ENCODE results near the gene C20orf96.

The C20orf96 gene

DNA sequence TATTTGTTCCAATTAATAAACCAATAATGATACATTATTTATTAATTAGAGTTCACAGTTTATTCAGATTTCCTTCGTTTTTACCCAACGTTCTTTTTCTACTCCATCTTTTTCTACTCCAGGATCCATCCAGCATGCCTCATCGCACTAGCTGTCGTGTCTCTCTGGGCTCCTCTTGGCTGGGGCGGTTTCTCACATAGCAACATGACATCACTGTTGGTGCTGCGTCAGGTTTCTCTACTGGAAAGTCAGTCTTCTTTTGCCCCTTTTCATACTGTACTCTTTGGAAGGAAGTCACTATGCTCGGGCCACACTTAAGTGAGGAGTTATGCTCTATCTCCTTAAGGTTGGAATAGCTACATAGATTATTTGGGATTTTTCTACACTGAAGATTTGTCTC lies 21.1 kb upstream of the C20orf96 start:
- DNase-seq: no peak

DNA sequence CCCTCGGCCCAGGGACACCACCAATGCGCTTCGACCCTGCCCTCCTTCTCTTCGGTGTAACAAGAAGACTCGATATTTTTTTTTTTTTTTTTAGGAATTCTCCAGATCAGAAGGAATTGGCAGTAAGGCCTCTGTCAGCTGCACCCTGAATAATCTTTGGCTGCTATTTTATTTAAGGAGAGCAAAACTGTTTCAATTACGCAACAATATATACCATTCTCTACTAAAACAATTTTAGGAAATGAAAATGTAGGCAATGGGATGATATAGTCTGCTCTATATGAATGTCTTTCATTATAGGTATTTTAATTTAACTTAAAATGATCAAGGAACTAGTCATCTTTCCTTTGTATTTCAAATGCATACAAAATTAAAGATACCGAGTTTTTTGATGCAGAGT lies 20.1 kb upstream of the C20orf96 start:
- no peak for DNase-seq

DNA sequence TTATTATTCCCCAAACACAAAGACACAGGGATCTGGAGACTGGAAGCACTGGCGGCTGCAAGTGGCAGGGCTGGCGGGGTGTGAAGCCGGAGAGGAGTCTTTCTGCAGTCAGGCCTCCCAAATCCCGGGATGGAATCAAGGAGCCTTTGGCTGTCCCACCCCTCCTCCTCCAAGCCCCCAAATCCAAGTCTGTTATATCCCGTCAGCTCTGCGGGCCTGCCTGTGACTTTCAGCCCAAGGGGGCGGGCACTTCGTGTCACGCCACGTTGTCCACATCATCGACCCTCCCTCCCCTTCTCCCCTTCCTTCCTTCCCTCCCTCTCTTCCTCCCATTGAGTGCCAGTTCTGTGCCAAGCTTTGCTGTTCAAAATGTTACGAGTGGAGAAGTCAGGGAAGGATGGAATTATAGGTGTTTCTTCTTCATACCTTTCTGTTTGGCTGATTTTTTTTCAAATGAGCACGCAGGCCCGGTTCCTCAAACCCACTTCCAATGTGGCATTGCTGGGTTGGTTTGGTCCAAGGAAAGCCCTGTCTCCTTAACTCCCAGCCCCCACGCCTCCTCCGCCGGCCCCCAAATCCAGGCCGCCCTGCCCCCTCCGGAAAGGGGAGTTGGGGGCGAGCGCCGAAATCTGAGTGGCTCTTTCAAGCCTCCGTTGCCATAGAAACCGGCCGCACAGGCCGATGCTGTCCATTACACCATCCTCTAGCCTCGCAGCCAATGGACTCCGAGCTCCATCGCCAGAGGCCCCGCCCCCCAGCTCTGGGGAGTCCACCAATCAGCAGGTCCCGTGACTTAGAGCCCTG lies 19.5 kb upstream of the C20orf96 start:
- peak; percentile 93 for DNase-seq

DNA sequence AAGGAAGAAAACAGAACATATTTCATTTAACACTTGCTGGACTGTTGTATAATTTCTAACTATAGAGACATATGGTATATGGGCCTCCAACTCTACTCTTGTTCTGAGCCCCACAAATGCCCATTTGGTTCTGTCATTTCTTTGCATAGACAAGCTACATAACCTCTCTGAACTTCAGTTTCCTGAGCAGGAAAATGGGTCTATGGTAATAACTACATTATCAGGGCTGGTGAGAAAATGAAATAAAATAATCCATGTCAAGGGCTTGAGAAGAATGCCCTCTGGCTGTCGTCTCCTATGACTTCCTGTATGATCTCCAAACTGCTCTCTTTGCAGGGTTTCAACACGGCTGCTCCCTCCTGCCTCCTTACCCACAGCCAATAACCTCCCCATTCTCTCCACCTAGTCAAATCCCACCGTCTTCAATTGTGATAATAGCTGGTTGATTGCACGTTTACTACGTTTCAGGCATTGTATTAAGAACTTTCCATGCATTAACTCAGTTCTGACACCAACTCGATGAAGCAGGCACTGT lies 18.8 kb upstream of the C20orf96 start:
- DNase-seq: no peak

DNA sequence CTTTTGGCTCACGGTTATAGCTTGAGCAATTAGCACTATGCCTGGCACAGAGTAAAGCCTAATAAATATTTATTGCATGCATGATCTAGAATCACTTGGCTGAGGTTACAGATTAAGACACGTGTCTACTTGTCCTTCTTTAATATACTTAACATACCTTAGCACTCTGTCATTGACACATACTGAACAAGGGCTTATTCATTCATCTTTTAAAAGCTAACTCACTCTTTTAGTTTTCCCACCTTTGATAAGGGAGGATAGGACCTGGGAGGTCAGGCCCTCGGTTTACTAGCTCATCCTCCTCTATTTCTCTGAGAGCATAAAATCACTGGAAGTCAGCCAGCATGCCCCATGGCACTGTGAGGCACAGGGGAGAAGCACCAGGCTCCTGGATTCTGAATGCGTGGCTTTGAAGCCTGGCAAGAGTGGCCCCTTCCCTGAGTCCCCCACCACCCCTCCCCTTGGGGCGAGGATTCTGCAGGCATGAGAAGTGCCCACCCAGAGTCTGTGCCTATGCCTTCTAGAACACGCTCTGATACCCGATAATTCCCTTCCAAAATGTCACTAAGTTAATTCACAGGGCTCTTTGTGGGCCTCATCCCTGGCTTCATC lies 18.0 kb upstream of the C20orf96 start:
- no peak for DNase-seq

DNA sequence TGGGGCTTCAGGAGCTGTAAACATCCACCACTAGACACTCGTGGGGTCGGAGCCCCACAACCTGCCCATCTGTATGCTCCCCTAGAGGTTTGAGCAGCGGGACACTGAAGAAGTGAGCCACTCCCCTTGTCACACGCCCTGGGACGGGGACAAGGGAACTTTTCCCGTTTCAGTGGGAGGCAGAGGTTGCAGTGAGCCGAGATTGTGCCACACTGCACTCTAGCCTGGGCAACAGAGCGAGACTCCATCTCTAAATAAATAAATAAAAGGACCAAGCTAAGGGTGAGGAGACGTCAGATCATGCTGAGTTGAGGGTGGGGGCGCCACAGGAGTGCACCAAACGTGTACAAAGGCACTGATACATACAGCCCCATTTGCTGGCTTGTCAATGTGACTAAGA lies 15.2 kb upstream of the C20orf96 start:
- no peak for DNase-seq

DNA sequence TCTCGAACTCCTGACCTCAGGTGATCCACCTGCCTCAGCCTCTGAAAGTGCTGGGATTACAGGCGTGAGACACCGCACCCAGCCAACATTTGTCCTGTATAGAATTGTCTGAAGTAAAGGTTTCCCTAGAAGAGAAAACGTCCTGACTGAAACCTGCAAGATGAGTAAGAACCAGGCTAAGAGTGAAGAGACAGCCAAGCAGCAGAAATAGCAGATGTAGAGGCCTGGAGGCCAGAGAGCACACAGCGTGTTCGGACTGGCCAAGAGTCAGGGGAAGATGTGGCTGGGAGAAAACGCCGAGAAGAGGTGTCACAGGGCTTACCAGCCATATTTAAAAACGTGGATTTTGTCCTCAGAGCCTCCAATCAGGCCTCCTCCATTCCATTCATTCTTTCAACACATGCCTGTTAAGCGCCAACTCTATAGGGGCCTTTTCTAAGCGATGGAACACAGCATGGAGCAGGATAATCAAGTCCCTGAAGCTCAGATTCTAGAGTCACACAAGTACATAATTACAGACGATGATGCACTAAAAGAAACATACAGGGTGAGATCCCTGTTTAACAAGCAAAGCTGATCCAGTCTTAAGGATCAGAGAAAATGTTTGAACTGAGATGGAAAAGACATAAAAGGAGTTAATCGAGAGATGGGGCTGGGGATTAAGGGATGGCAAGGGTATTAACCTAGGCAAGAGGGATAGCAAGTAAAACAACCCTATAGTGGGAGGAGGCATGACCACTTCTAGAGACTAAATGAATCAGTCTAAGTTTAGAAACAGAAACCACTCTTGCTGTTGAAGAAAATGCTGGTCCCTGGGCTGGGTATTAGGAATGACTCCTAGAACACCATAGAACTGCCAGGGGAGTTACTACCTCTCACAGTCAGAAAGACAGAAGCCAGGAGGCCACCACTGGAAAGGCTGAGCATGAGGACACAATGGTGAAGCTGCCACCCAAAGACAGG lies 11.6 kb upstream of the C20orf96 start:
- DNase-seq: no peak

DNA sequence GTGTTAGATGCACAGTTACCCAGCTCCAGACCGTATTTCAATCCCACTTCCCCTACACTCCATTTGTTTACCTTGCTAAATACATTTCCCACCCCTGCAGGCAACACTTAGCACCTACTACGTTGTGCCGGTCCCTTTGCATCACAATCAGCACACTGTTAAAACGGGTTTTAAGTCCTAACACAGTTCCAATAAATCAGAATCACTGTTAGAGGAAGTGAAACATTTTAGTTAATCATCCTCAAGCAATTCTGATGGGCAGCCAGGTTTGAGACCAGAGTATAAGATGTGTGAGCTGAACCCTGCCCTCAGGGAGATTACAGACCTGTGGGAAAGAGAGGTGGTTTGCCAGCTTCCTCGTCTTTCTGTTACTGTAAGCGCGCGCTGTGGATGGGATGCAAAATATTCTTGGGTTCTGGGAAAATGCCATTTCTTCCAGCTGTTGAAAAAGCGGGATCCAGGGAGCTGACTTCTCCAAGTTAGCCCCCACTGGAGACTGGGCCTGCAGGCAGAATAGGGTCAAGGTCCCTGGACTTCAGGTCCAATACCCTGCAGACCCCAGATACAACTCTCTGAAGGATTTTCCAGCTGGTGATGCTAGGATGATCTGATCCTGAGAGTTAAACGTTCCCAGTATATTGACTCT lies 9.9 kb upstream of the C20orf96 start:
- DNase-seq: no peak

DNA sequence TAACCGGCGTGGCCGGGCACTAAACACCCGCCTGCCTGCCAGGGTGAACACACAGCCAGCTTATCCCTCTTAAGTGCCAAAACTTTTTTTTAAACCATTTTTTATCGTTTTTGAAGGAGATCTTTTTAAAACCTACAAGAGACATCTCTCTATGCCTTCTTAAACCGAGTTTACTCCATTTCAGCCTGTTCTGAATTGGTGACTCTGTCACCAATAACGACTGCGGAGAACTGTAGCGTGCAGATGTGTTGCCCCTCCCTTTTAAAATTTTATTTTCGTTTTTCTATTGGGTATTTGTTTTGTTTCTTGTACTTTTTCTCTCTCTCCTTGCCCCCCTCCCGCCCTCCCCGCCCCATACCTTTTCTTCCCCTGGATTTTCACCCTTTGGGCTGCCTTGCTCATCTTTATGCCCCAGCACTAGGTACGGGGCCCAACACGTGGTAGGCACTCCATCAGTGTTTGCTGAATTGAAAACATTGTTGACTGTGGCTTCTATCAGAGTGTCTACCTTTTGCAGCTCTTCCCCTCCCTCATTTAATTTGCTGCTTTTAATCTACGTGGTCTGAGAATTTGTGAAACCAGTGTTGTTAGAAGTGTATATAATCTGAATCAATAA lies 8.3 kb upstream of the C20orf96 start:
- no peak for DNase-seq

DNA sequence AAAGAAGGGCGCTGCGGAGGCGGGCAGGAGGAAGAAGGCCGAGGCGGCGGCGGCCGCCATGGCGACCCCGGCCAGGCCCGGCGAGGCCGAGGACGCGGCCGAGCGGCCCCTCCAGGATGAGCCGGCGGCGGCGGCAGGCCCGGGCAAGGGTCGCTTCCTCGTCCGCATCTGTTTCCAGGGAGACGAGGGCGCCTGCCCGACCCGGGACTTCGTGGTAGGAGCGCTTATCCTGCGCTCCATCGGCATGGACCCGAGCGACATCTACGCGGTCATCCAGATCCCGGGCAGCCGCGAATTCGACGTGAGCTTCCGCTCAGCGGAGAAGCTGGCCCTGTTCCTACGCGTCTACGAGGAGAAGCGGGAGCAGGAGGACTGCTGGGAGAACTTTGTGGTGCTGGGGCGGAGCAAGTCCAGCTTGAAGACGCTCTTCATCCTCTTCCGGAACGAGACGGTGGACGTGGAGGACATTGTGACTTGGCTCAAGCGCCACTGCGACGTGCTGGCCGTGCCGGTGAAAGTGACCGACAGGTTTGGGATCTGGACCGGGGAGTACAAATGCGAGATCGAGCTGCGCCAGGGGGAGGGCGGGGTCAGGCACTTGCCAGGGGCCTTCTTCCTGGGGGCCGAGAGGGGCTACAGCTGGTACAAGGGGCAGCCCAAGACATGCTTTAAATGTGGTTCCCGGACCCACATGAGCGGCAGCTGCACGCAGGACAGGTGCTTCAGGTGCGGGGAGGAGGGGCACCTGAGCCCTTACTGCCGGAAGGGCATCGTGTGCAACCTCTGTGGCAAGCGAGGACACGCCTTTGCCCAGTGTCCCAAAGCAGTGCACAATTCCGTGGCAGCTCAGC lies 7.6 kb upstream of the C20orf96 start:
- peak; percentile 57 for DNase-seq

DNA sequence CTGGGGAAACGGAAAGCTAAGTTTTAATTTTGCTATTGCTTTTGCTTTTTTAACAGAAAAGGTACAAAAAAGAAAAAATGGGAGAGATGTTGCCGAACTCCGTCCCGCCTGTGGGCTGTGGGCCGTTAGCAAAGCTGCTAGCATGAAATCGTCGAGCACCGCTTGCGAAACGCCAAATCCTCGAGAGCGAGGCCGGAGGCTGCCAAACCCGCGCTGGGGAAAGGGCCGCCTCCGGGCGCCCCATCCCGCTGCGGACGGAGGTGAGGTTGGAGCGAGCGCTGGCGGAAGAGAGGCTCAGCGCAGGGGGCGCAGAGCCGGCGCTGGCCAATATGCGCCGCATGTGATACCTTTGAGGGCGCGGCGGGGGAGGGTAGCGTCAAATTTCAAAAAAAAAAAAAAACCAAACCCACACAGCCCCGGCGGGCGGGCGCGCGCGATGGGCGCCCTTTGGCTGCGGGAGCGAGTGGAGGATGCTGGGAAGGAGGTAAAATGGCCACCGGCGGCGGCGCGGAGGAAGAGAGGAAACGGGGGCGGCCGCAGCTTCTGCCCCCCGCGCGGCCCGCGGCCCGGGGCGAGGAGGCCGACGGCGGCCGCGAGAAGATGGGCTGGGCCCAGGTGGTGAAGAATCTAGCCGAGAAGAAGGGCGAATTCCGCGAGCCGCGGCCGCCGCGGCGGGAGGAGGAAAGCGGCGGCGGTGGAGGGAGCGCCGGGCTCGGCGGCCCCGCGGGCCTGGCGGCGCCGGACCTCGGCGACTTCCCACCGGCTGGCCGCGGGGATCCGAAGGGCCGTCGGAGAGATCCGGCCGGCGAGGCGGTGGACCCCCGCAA lies 6.8 kb upstream of the C20orf96 start, which contains the start of gene ZCCHC3:
Gene ZCCHC3 (plus strand): TSS at position 473 of the 827 bp plus-strand sequence. CDS start 17 bp downstream, at position 490.
- peak; percentile 85 for DNase-seq

DNA sequence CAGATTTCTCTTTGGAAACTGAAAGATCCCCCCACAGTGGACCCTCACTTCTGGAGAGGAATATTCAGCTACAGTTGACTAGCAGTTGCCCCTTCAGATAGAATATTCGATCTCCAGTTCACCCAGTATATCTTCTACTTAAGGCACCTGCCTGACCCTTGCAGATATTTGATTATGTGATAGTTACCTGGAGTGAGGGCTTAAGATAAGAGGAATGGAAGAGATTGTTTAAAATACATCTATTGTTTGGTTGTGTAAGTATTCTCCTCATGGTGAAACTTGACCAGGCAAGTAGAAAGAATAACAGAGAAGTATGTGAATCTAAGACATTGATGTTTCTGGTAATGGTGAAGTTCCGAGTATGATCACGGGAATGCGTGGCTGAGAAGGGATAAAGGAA lies 5.3 kb upstream of the C20orf96 start:
- no peak for DNase-seq

DNA sequence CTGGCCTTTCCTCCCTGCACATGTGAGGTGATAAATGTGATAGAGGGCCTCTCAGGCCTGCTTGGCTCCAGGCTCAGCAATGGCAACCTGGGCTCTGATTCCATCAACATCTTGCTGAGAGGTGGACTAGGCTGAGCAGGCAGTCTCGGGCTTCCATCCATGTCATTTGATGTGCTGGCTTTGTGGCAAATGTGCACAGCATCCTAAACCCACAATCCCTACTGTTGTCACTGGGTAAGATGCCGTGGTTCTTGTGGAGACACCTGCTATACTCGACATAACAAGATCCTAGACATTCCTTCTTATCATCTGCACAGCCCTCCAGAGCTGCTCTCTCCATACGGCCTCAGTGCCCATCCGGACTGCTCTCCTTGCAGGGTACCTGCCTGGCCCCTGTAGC lies 4.1 kb upstream of the C20orf96 start:
- DNase-seq: no peak

DNA sequence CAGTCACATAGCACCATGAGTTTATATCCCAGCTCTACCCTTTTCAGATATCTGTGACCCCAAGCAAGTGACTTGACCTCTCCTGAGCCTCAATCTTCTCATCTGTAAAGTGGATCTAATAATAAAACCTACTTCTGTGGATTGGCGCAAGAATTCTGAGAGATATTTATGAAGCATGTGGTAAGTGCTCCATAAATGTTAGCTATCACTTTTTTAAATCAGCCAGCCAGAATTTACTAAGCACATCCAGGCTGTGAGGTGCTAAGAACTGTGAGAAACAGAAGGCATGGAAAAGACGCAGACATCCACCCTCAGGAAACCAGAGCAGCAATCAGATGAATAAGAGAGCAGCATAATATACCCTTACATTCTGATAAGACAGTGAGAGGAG lies 862 bp downstream of the C20orf96 start:
- no peak for DNase-seq

DNA sequence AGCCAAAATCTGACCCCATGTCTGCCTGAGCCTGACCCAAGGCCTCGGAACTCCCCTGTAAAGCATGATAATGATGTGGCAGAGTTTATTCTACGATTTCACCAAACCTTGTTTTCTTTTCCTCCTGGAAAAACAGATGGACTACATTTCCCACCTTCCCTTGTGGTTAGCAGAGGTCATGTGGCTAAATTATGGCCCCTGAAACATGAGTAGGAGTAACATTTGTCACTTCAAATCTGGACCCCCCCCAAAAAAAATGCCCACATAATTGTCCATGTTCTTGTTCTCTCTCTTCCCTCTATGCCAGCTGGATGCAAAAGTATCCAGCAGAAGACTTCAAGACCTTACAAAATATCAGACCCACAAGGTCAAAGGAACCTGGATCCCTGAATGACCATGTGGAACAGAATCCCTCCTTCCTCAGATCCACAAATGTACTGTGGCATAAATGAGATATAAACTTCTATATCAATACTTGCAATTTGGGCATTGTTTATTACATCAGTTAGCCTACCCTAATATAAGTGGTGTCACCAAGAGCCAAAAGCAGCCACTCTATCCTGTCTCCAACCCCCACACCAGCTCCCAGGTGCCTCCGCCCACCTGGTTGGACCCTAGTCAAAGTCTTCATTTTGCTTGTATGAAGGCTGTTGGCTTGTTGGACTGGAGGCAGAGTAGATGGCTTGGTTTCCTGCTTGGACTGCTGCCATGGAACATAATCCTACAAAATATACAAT lies 1.4 kb downstream of the C20orf96 start:
- no peak for DNase-seq

DNA sequence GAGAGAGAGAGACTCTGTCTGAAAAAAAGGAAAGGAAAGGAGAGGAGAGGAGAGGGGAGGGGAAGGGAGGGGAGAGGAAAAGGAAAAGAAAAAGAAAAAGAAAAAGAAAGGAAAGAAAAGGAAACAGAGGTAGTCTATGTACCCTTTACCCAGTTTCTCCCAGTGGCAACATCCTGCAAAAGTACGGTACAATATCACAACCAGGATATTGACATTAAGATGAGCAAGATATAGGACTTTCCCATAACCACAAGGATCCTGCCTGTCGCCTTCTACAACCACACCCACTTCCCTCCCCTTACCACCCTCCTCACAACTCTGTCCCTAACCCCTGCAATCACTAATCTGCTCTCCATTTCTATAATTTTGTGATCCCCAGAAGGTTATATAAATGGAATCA lies 4.0 kb downstream of the C20orf96 start:
- no peak for DNase-seq

DNA sequence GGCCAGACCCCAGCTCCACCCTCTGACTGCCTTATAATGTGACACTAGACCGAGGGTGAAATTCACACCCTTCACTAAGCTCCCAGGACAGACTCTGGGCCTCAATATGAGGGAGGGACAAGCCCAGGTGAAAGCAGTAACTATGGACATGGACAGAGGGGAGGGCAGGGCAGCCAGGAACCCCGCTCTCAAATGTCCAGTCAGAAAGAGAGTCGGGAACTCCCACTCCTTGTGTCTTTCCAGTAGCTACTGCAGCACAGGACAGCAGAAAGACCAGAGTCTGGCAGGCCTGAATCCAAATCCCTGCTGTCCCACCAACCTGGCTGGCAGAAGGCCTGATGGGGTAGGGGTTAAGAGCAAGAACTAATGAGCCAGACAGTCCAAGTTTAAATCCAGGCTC lies 6.4 kb downstream of the C20orf96 start:
- no peak for DNase-seq

DNA sequence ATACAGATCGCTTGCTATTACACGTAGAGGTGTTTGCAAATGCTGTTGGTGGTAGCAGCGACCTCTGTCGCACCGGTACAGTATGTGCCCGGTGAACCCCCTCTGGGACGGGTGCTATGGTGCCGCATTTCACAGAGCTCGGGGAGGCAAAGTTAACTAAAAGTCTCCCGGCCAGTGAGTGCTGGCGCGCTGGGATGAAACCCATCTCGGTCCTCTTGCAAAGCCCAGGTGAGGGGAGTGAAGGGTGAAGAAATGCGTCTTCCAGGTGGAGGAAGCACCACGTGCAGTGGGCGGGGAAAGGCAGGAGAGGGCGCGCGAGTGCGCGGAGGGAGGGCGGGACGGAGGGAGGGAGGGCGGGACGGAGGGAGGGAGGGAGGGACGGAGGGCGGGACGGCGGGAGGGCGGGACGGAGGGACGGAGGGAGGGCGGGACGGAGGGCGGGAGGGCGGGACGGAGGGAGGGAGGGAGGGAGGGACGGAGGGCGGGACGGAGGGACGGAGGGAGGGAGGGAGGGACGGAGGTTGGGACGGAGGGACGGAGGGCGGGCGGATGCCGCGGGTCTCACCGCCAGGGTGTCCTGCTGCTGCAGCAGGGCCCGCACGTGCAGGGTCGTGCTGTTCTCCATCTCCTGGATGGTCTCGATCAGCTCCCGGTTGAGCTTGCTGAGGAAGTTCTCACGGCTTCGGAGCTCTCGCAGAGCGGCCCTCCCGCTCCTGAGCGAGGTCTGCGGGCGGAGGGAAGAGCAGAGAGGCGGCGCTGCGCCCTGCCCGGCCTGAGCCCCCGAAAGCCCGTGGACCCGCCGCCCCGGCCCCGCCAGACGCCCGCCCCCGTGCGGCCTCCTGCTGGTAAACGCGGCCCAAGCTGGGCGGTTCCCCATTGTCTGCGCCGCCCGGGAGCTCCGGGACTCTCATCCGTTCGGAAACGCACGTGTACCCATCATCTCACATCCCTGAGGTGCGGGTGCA lies 11.7 kb downstream of the C20orf96 start:
- no peak for DNase-seq
